ENCODE measurements around the gene SERBP1. TPM values are rescaled to one million over a fixed set of nuclear protein-coding genes. Genes with fewer than 3 reads are reported as not detected.

SERBP1 gene
- total RNA-seq, 1 experiment from 2014 or later: 315 TPM

GRCh38 chr1:67465375-67465774, 35.2 kb upstream of the SERBP1 start:
- DNase-seq (ENCODE audit: unreplicated experiment): no peak
- Mint-ChIP-seq H3K4me3 (ENCODE audit: unreplicated experiment) (no peak overlapping the region), H3K27ac (ENCODE audit: low read depth, unreplicated experiment) (no peak overlapping the region), H3K27me3 (ENCODE audit: insufficient read depth, unreplicated experiment) (no peaks in the 10 kb centered on the region), H3K36me3 (ENCODE audit: insufficient read depth, unreplicated experiment) (no peaks in the 10 kb centered on the region), H3K4me1 (ENCODE audit: insufficient read depth, unreplicated experiment) (no peaks in the 10 kb centered on the region), H3K9me3 (ENCODE audit: unreplicated experiment) (no peaks in the 10 kb centered on the region)
- intact Hi-C loops (cut with micrococcal nuclease): no loop called here
- BruUV-seq (replicated peaks): no TSS peak
- ChIA-PET CTCF (interaction anchor here (1.1 kb wide), 1 partner anchor 253 kb away, joined by 4 read pairs; no protein-coding TSS in a partner anchor), POLR2A (no interaction called here)
- TF ChIP-seq CTCF (IDR thresholded peaks at IDR 0.05; ENCODE audit: unreplicated experiment): no peak

- CTCF ChIA-PET: interaction anchor here (1.1 to 2.1 kb wide), 4 partner anchors 24 to 253 kb away, joined by 3 to 5 read pairs (median 4); no protein-coding TSS in a partner anchor
- no TSS peak for BruUV-seq (replicated peaks)
- Mint-ChIP-seq H3K27me3 (ENCODE audit: insufficient read depth, unreplicated experiment) (no peaks in the 10 kb centered on the region), H3K4me3 (ENCODE audit: unreplicated experiment) (no peak overlapping the region), H3K4me1 (ENCODE audit: insufficient read depth, unreplicated experiment) (no peaks in the 10 kb centered on the region), H3K36me3 (ENCODE audit: insufficient read depth, unreplicated experiment) (no peaks in the 10 kb centered on the region), H3K27ac (ENCODE audit: low read depth, unreplicated experiment) (no peak overlapping the region), H3K9me3 (ENCODE audit: unreplicated experiment) (no peaks in the 10 kb centered on the region)
- intact Hi-C loops (cut with micrococcal nuclease): no loop called here
- POLR2A ChIA-PET: no interaction called here
- TF ChIP-seq CTCF (IDR thresholded peaks at IDR 0.05; ENCODE audit: unreplicated experiment): no peak
- no peak for DNase-seq (ENCODE audit: unreplicated experiment)
Measured at GRCh38 chr1:67464746-67465145, 34.5 kb upstream of the SERBP1 start.

- Mint-ChIP-seq H3K36me3 (ENCODE audit: insufficient read depth, unreplicated experiment) (no peaks in the 10 kb centered on the region), H3K27ac (ENCODE audit: low read depth, unreplicated experiment) (no peak overlapping the region), H3K27me3 (ENCODE audit: insufficient read depth, unreplicated experiment) (no peaks in the 10 kb centered on the region), H3K4me3 (ENCODE audit: unreplicated experiment) (no peak overlapping the region), H3K4me1 (ENCODE audit: insufficient read depth, unreplicated experiment) (no peaks in the 10 kb centered on the region), H3K9me3 (ENCODE audit: unreplicated experiment) (no peaks in the 10 kb centered on the region)
- no TSS peak for BruUV-seq (replicated peaks)
- TF ChIP-seq CTCF (IDR thresholded peaks at IDR 0.05; ENCODE audit: unreplicated experiment): no peak
- CTCF ChIA-PET: interaction anchor here (0.5 to 2.1 kb wide), 6 partner anchors 25 to 648 kb away, joined by 3 to 5 read pairs (median 4); no protein-coding TSS in a partner anchor
- POLR2A ChIA-PET: interaction anchor here (0.7 kb wide), 1 partner anchor 17 kb away, joined by 3 read pairs; no protein-coding TSS in a partner anchor
- intact Hi-C loops (cut with micrococcal nuclease): no loop called here
- no peak for DNase-seq (ENCODE audit: unreplicated experiment)
Measured at GRCh38 chr1:67464058-67464457, 33.9 kb upstream of the SERBP1 start.

GRCh38 chr1:67463298-67463955, 33.2 kb upstream of the SERBP1 start:
- H3K27me3 Mint-ChIP-seq (ENCODE audit: insufficient read depth, unreplicated experiment): no peaks in the 10 kb centered on the region
- no peak for DNase-seq (ENCODE audit: unreplicated experiment)
- no TSS peak for BruUV-seq (replicated peaks)
- H3K36me3 Mint-ChIP-seq (ENCODE audit: insufficient read depth, unreplicated experiment): no peaks in the 10 kb centered on the region
- intact Hi-C loops (cut with micrococcal nuclease): no loop called here
- CTCF ChIA-PET: interaction anchor here (0.5 to 2.1 kb wide), 8 partner anchors 25 to 649 kb away, joined by 3 to 5 read pairs (median 3); no protein-coding TSS in a partner anchor
- no peak overlapping the region for H3K27ac Mint-ChIP-seq (ENCODE audit: low read depth, unreplicated experiment)
- no peaks in the 10 kb centered on the region for H3K4me1 Mint-ChIP-seq (ENCODE audit: insufficient read depth, unreplicated experiment)
- no peak for TF ChIP-seq CTCF (IDR thresholded peaks at IDR 0.05; ENCODE audit: unreplicated experiment)
- POLR2A ChIA-PET: interaction anchor here (0.7 to 0.8 kb wide), 2 partner anchors 18 to 28 kb away, joined by 3 read pairs; no protein-coding TSS in a partner anchor
- H3K9me3 Mint-ChIP-seq (ENCODE audit: unreplicated experiment): no peaks in the 10 kb centered on the region
- no peak overlapping the region for H3K4me3 Mint-ChIP-seq (ENCODE audit: unreplicated experiment)

Data from MCF 10A (cell line).